ENCODE measurements around the gene CKS1B. TPM values are rescaled to one million over a fixed set of nuclear protein-coding genes. Genes with fewer than 3 reads are reported as not detected.

CKS1B gene
- total and polyA plus RNA-seq, 9 of the 15 experiments (the other 6 are each of a cell fraction or from before 2014, with no cell fraction given), result 215 to 1,103 (median 460) TPM

GRCh38 chr1:155017041-155017945 lies 42.8 kb downstream of the CKS1B start (continued):
- TF ChIP-seq ZBTB26 (CRISPR knock-in tag; IDR thresholded peaks at IDR 0.05) (peak; percentile 11; the same call in 1 of the 2 replicates), SUPT5H (IDR thresholded peaks at IDR 0.05) (peak; percentile 73), CREB3L1 (IDR thresholded peaks at IDR 0.05; ENCODE audit: borderline replicate concordance, low read depth) (no peak), MLLT1 (IDR thresholded peaks at IDR 0.05) (peak; percentile 56 to 98; a peak in 3 of 4 replicates), ATF2 (CRISPR knock-in tag; IDR thresholded peaks at IDR 0.05) (no peak), NBN (IDR thresholded peaks at IDR 0.05; ENCODE audit: low read depth) (peak; percentile 58; the same call in 1 of the 2 replicates), TRIM25 (IDR thresholded peaks at IDR 0.05; ENCODE audit: borderline replicate concordance) (no peak), MIER1 (IDR thresholded peaks at IDR 0.05; ENCODE audit: low read depth) (no peak), DPF2 (IDR thresholded peaks at IDR 0.05) (peak; percentile 73; the same call in 1 of the 2 replicates), POLR2AphosphoS5 (IDR thresholded peaks at IDR 0.05; ENCODE audit: control insufficient read depth, insufficient read depth, low read depth, low read length) (peak; percentile 55; the same call in 1 of the 2 replicates), ATF4 (CRISPR knock-in tag; IDR thresholded peaks at IDR 0.05) (no peak), ZNF586 (CRISPR knock-in tag; conservative IDR thresholded peaks at IDR 0.05) (no peak), ARID2 (IDR thresholded peaks at IDR 0.05) (peak; percentile 78), ZEB2 (IDR thresholded peaks at IDR 0.05) (peak; percentile 95), STAG1 (CRISPR knock-in tag; IDR thresholded peaks at IDR 0.05; ENCODE audit: borderline replicate concordance) (no peak), HCFC1 (IDR thresholded peaks at IDR 0.05; ENCODE audit: low read depth, low read length) (peak; percentile 51)
